ENCODE measurements around the gene DEFB116. TPM values are rescaled to one million over a fixed set of nuclear protein-coding genes. Genes with fewer than 3 reads are reported as not detected.
"Not testable (repeated sequence)": the region's sequence is repeated elsewhere in the genome, so short reads cannot be mapped to it uniquely, and the experiment has no call there.

Gene DEFB116, protein sequence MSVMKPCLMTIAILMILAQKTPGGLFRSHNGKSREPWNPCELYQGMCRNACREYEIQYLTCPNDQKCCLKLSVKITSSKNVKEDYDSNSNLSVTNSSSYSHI
- not detected for polyA plus RNA-seq (ENCODE audit: insufficient read length in 3 of 3)
- long read RNA-seq, donor 1 = 0 reads
- long read RNA-seq, donor 2 = 0 reads
- long read RNA-seq, donor 3 = 0 reads
- long read RNA-seq, donor 4 = 0 reads
- long read RNA-seq, donor 5 = 0 reads
- long read RNA-seq, donor 6 = 0 reads
- long read RNA-seq, donor 7 = 0 reads
- long read RNA-seq, donor 8 = 0 reads
- long read RNA-seq, donor 9 = 0 reads
- long read RNA-seq, donor 10 = 0 reads
- long read RNA-seq, donor 11 = 0 reads
- long read RNA-seq, donor 12 = 0 reads
- long read RNA-seq, donor 13 = 0 reads
- long read RNA-seq, donor 14 = 0 reads
- long read RNA-seq, donor 15 = 0 reads
- long read RNA-seq, donor 16 = 0 reads

DNA sequence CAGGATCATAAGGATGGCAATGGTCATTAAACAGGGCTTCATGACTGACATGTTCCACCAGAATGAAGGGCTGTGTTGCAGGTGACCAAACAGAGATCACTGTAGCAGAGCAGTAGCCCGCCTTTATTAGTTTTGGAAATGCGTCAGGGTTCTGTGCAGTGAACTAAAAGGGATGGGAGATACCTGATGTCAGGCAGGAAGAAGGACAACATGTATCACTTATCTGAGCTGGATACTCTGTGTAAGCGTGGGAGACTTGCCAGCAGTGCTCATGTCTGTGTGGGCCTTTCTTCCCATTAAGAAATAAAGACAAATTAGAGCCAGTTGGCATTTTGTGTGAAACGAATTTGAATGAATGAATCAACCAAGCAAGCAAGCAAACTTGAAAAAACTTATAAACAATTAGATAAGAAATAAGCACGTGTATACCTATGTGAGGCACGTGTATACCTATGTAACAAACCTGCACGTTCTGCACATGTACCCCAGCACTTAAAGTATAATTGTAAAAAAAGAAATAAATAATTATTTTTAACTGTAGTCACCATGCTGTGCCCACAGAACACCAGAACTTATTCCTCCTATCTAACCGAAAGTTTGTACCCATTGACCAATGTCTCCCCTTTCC is at the start of gene DEFB116:
Gene DEFB116, minus strand, starts transcription at position 51 of the 628 bp plus-strand sequence. Its CDS starts 0 bp downstream, at position 51.
- no peak for DNase-seq (ENCODE audit: extremely low read depth in 1 of 11, low read depth in 9 of 11, low spot score in 4 of 11)

DNA sequence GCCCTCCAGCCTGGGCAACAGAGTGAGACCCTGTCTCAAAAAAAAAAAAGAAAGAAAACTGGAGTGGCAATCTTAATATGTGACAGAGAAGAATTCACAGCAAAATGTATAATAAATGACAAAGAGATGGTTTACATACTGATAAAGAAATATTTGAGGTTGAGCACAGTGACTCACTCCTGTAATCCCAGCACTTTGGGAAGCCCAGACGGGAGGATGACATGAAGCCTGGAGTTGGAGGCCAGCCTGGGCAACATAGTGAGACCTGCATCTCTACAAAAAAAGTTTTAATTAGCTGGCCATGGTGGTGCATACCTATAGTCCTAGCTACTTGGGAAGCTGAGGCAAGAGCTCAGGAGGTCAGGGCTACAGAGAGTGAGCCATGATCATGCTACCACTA is 47.6 kb upstream of the DEFB116 start:
- DNase-seq (ENCODE audit: extremely low read depth in 1 of 11, low read depth in 9 of 11, low spot score in 4 of 11) = no peak

DNA sequence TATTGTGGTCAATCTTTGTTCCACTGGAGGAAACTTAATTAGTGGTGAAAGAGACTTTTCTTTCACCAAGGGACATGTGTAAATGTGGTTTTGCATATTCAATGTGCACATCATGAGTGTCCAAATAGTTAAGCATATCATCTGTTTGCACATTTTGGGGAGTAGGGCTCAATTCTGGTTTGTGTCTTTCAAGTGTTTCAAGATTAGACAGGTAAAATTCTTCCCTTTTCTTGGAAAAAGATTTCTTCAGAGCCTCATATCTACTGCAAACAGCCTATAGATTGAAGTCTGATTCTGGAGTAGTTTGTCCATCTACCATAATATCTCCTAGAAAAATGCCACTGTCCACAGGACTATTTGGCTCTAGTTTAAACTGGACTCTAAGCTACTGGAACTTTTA is 33.1 kb upstream of the DEFB116 start:
- DNase-seq (ENCODE audit: extremely low read depth in 1 of 11, low read depth in 9 of 11, low spot score in 4 of 11) = no peak

DNA sequence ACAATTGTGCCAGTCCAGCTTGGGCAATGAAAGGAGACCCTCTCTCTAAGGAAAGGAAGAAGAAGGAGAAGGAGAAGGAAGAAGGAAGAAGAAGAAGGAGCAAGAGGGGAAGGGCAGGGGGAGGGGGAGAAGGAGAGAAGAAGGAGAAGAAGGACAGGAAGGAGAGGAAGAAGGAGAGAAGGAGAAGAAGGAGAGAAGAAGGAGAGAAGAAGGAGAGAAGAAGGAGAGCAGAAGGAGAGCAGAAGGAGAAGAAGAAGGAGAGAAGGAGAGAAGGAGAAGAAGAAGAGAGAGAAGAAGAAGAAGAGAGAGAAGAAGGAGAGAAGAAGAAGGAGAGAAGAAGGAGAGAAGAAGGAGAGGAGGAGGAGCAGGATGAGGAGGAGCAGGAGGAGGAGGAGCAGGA is 22.5 kb upstream of the DEFB116 start:
- DNase-seq (ENCODE audit: extremely low read depth in 1 of 11, low read depth in 9 of 11, low spot score in 4 of 11) = no peak

DNA sequence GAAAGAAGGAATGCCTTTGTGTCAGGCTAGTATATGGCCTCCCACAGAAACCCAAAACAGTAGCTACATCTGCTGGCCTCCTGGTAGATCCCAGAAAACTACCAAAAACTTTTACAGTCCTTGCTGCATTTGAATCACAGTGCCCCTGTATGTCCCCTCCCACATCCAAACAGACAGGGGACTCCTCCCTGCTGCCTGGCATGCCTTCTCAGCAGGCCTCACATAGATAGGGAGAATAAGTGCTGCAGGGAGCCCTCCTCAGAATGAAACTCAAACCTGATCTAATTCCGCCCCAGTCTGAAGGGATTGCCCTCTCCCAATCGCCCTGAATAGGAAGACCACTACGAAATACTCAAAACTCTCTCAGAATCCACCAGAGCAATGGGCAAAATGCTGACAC is 14.1 kb upstream of the DEFB116 start:
- no peak for DNase-seq (ENCODE audit: extremely low read depth in 1 of 11, low read depth in 9 of 11, low spot score in 4 of 11)

DNA sequence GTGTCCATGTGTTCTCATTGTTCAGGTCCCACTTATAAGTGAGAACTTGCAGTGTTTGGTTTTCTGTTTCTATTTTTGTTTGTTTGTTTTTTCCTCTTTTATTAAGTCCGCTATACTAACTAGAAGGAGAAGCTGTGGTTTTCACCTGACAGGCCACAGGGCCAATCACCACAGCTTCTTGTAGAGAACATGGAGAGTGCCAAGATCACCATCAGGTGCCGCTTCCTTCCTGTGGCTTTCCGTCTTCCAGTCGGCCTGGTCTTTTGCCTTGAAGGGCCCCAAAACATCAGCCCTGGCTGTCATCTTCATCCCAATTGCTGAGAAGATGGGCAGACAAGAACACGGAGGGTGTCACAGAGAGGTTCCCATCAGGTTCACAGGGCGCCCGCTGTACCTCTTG is 23.4 kb downstream of the DEFB116 start:
- DNase-seq (ENCODE audit: extremely low read depth in 1 of 11, low read depth in 9 of 11, low spot score in 4 of 11) = not testable (repeated sequence)

DNA sequence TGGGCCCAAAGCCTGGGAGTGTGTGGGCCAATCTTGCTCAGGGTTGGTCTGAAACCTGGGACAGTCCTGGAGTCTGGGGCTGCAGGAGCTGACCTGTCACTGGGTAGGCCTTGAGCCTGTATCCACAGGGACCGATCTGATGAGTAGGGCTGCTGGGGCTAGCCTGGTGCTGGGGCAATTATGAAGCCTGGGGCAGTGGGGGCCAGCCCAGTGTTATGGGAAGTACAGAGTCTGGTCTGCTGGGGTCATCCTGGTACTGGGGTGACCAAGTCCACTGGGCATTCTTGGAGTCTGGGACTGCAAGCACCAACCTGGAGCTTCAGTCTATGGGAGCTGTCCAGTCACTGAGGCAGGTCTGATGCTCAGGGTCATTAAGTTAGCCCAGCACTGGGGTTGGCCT is 30.2 kb downstream of the DEFB116 start:
- no peak for DNase-seq (ENCODE audit: extremely low read depth in 1 of 11, low read depth in 9 of 11, low spot score in 4 of 11)

DNA sequence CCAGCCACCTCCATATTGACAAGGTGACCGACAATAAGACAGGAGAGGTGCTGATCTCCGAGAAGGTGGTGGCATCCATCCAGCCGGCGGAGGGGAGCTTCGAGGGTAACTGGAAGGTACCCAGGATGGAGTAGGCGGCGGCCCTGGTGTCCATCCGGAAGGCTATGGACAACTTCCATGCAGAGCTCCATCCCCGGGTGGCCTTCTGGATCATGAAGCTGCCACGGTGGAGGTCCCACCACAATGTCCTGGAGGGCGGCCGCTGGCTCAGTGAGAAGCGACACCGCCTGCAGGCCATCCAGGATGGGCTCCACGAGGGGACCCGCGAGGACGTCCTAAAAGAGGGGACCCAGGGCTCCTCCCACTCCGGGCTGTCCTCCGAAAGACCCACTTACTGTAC is 33.9 kb downstream of the DEFB116 start:
- DNase-seq (ENCODE audit: extremely low read depth in 1 of 11, low read depth in 9 of 11, low spot score in 4 of 11) = no peak

DNA sequence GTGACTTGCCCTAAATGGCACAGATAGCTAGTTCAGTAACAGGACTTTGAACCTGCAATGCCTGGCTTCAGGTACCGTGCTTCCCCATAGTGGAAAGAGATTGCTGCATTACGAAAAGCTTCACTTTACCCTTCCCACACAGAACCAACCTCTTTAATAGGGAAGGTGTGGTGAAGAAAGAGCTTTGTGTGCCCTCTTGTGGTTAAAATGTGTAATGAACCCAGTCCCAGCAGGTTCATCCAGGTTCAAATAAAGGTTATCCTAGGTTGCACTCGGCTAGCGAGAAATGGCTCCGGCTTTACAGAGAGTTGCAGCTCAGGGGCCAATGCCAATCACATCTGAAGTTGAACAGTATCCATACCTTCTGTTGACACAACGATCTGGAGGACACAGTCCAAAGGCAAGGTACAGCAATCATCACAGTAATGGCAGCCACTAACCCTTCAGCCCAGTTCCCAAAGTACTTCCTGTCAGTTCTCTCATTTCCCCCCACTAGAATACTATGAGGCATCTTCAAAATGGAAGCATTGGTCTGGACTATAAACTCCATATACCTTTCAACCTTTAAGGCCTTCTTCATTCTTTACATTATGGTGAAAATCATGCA is 48.0 kb downstream of the DEFB116 start:
- DNase-seq (ENCODE audit: extremely low read depth in 1 of 11, low read depth in 9 of 11, low spot score in 4 of 11) = no peak

DNA sequence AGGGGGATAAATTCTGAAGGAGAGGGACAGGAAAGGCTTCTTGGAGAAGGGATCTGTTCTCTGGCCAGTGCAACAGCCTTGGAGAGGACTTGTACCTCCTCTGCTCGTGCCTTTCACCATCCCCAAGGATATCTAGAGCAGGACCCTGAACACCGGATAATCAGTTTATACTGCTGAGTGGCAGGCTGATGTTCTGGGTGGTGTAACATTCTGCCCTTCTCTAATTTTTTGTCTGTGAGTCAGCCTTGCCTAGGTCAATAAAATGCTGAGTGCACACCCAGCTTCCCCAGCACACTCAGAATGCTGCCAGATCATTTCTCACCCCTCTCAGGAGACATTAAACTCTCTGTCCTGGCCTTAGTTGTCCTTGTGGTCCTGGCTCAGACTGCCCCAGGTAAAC is 51.0 kb downstream of the DEFB116 start, which contains the start of gene DEFB115:
Gene DEFB115, plus strand, starts transcription at position 301 of the 400 bp plus-strand sequence. Its CDS starts 0 bp downstream, at position 301.
- no peak for DNase-seq (ENCODE audit: extremely low read depth in 1 of 11, low read depth in 9 of 11, low spot score in 4 of 11)

DNA sequence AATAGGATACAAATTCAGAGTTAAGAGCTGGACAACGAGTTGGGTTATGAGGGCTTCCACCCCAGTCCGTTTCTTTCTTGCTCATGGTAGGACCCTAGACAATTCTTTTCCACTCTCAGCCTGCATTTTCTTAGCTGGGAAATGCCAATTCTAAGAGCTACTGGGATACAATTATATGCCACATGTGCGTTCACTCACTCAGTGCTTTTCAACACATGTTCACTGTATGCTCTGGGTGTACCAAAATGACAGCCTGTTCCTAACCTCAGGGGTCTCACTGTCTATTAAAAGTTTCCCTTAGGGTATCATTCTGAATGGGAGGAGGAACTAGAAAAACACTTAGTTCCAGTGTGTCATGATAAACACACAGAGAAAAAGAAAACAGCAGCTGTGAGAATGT is 51.4 kb downstream of the DEFB116 start:
- no peak for DNase-seq (ENCODE audit: extremely low read depth in 1 of 11, low read depth in 9 of 11, low spot score in 4 of 11)

Other genes with a start within 250 kb of the DEFB116 start
- not detected for gene DEFB115, start 50.9 kb downstream of the DEFB116 start, polyA plus RNA-seq (ENCODE audit: insufficient read length in 3 of 3)
- gene DEFB118, start 60.0 kb upstream of the DEFB116 start, polyA plus RNA-seq (ENCODE audit: insufficient read length in 3 of 3) = not detected
- not detected for gene DEFB119, start 82.0 kb upstream of the DEFB116 start, polyA plus RNA-seq (ENCODE audit: insufficient read length in 3 of 3)
- not detected for gene DEFB121, start 97.6 kb upstream of the DEFB116 start, polyA plus RNA-seq (ENCODE audit: insufficient read length in 3 of 3)
- not detected for gene DEFB123, start 132.0 kb upstream of the DEFB116 start, polyA plus RNA-seq (ENCODE audit: insufficient read length in 3 of 3)
- gene DEFB124, start 166.5 kb upstream of the DEFB116 start, polyA plus RNA-seq (ENCODE audit: insufficient read length in 3 of 3) = under 1 TPM in 1 of 3 donors, not detected in 2; 0.36 TPM
- under 1 TPM; 0.11 to 0.91 (median 0.34) TPM for gene REM1, start 166.7 kb upstream of the DEFB116 start, polyA plus RNA-seq (ENCODE audit: insufficient read length in 3 of 3)
- 100 to 1,000 TPM; 129 to 156 (median 142) TPM for gene HM13, start 205.9 kb upstream of the DEFB116 start, polyA plus RNA-seq (ENCODE audit: insufficient read length in 3 of 3)